HEK293 (cell line): ENCODE measurements around the gene HOXB4.

Source experiments
- CTCF ChIA-PET: fragments of 350-600 bp; formaldehyde crosslinking; extraction: SDS; loops from one replicate; lab custom pipeline; 2021; ENCODE audit warnings: antibody characterized with exemption; lab: Yijun Ruan, JAX
- POLR2A ChIA-PET: fragments of 300-600 bp; formaldehyde crosslinking; extraction: SDS; loops from one replicate; lab custom pipeline; 2020; ENCODE audit warnings: antibody characterized with exemption, inconsistent platforms; lab: Yijun Ruan, JAX
- H3K27ac ChIP-seq: fragments of 200-500 bp; sonication (Bioruptor generic); 2 replicates; pipeline ENCODE4 v1.5.1; 2014; ENCODE audit warnings: low read depth, low read length, control low read depth, inconsistent platforms; ENCODE audit errors: extremely low read depth
- H3K36me3 ChIP-seq, 2 experiments: fragments of 200-500 bp in 1 of 2; sonication (Bioruptor generic) in 1 of 2; 1 replicate in 1 of 2; 2 replicates in 1 of 2; pipeline ENCODE4 v1.5.1; 2014 to 2017; ENCODE audit warnings: inconsistent platforms in 2 of 2, low read length in 2 of 2; ENCODE audit not compliant: control insufficient read depth in 2 of 2, insufficient read depth in 1 of 2
- H3K4me1 ChIP-seq: fragments of 200-500 bp; sonication (Bioruptor generic); 2 replicates; pipeline ENCODE4 v1.5.1; 2014; ENCODE audit warnings: mild to moderate bottlenecking, low read length, inconsistent platforms; ENCODE audit not compliant: control insufficient read depth, insufficient read depth
- H3K4me3 ChIP-seq: 2 replicates; pipeline ENCODE4 v1.5.1; 2011; ENCODE audit warnings: low read depth, mild to moderate bottlenecking, control low read depth, low read length, moderate library complexity
- H3K9me3 ChIP-seq: fragments of 200-500 bp; sonication (Bioruptor generic); 2 replicates; pipeline ENCODE4 v1.5.1; 2014; ENCODE audit warnings: low read depth, low read length, inconsistent platforms; ENCODE audit not compliant: control insufficient read depth, insufficient read depth
- HOXC10 ChIP-seq: sonication (generic); formaldehyde crosslinking; IDR thresholded peaks from 2 replicates; pipeline ENCODE4 v1.8.1; 2023; ENCODE audit warnings: mild to moderate bottlenecking, missing genetic modification reagents
- SP7 ChIP-seq: fragments of 450-650 bp; formaldehyde crosslinking; IDR thresholded peaks from 2 replicates; pipeline ENCODE4 v1.5.1; 2016; ENCODE audit warnings: missing biosample characterization, missing genetic modification characterization
- ZBTB20 ChIP-seq: fragments of 450-650 bp; formaldehyde crosslinking; IDR thresholded peaks from 2 replicates; pipeline ENCODE4 v1.5.1; 2016; ENCODE audit warnings: missing biosample characterization, missing genetic modification characterization
- ZFP41 ChIP-seq: fragments of 450-650 bp; formaldehyde crosslinking; IDR thresholded peaks from 2 replicates; pipeline ENCODE4 v1.5.1; 2016; ENCODE audit warnings: missing biosample characterization, missing genetic modification characterization, borderline replicate concordance
- ZNF138 ChIP-seq: fragments of 450-650 bp; formaldehyde crosslinking; IDR thresholded peaks from 2 replicates; pipeline ENCODE4 v1.5.1; 2016; ENCODE audit warnings: missing biosample characterization, missing genetic modification characterization, borderline replicate concordance
- ZNF146 ChIP-seq: fragments of 450-650 bp; formaldehyde crosslinking; IDR thresholded peaks from 2 replicates; pipeline ENCODE4 v1.5.1; 2016; ENCODE audit warnings: missing biosample characterization, missing genetic modification characterization
- ZNF202 ChIP-seq: fragments of 450-650 bp; formaldehyde crosslinking; IDR thresholded peaks from 2 replicates; pipeline ENCODE4 v1.5.1; 2016; ENCODE audit warnings: missing biosample characterization, missing genetic modification characterization, borderline replicate concordance
- ZNF23 ChIP-seq: fragments of 450-650 bp; formaldehyde crosslinking; IDR thresholded peaks from 2 replicates; pipeline ENCODE4 v1.5.1; 2016; ENCODE audit warnings: missing biosample characterization, missing genetic modification characterization, borderline replicate concordance
- ZNF274 ChIP-seq, 2 experiments: fragments of 200-500 bp in 1 of 2; fragments of 450-650 bp in 1 of 2; sonication (Bioruptor generic) in 1 of 2; formaldehyde crosslinking in 1 of 2; IDR thresholded peaks; 2 replicates each; pipeline versions ENCODE4 v1.5.1 to v1.6.1; 2014 to 2016; ENCODE audit warnings: borderline replicate concordance in 1 of 2, inconsistent platforms in 1 of 2, low read length in 1 of 2, missing biosample characterization in 1 of 2, missing genetic modification characterization in 1 of 2
- ZNF37A ChIP-seq: fragments of 450-650 bp; IDR thresholded peaks from 2 replicates; pipeline ENCODE4 v1.5.1; 2018; ENCODE audit warnings: missing biosample characterization, missing genetic modification characterization
- ZNF426 ChIP-seq: fragments of 450-650 bp; formaldehyde crosslinking; IDR thresholded peaks from 2 replicates; pipeline ENCODE4 v1.5.1; 2017; ENCODE audit warnings: missing biosample characterization, missing genetic modification characterization, mild to moderate bottlenecking, inconsistent platforms, moderate library complexity
- ZNF501 ChIP-seq: fragments of 450-650 bp; formaldehyde crosslinking; IDR thresholded peaks from 2 replicates; pipeline ENCODE4 v1.5.1; 2016; ENCODE audit warnings: missing biosample characterization, missing genetic modification characterization
- ZNF623 ChIP-seq: fragments of 450-650 bp; formaldehyde crosslinking; IDR thresholded peaks from 2 replicates; pipeline ENCODE4 v1.5.1; 2016; ENCODE audit warnings: missing biosample characterization, missing genetic modification characterization
- ZNF837 ChIP-seq: fragments of 450-650 bp; formaldehyde crosslinking; IDR thresholded peaks from 2 replicates; pipeline ENCODE4 v1.5.1; 2016; ENCODE audit warnings: missing biosample characterization, missing genetic modification characterization
- TF ChIP-seq, protein P1 (sequence below): fragments of 450-650 bp; formaldehyde crosslinking; IDR thresholded peaks from 2 replicates; pipeline ENCODE4 v1.5.1; 2016; ENCODE audit warnings: missing biosample characterization, missing genetic modification characterization
- TF ChIP-seq, protein P2 (sequence below): fragments of 450-650 bp; formaldehyde crosslinking; IDR thresholded peaks from 2 replicates; pipeline ENCODE4 v1.5.1; 2016; ENCODE audit warnings: missing biosample characterization, missing genetic modification characterization, borderline replicate concordance
- TF ChIP-seq, protein P3 (sequence below): fragments of 450-650 bp; formaldehyde crosslinking; IDR thresholded peaks from 2 replicates; pipeline ENCODE4 v1.5.1; 2016; ENCODE audit warnings: missing biosample characterization, missing genetic modification characterization, low read depth
- TF ChIP-seq, protein P4 (sequence below): fragments of 450-650 bp; formaldehyde crosslinking; IDR thresholded peaks from 2 replicates; pipeline ENCODE4 v1.5.1; 2017; ENCODE audit warnings: missing biosample characterization, missing genetic modification characterization

HOXB4 gene

DNA sequence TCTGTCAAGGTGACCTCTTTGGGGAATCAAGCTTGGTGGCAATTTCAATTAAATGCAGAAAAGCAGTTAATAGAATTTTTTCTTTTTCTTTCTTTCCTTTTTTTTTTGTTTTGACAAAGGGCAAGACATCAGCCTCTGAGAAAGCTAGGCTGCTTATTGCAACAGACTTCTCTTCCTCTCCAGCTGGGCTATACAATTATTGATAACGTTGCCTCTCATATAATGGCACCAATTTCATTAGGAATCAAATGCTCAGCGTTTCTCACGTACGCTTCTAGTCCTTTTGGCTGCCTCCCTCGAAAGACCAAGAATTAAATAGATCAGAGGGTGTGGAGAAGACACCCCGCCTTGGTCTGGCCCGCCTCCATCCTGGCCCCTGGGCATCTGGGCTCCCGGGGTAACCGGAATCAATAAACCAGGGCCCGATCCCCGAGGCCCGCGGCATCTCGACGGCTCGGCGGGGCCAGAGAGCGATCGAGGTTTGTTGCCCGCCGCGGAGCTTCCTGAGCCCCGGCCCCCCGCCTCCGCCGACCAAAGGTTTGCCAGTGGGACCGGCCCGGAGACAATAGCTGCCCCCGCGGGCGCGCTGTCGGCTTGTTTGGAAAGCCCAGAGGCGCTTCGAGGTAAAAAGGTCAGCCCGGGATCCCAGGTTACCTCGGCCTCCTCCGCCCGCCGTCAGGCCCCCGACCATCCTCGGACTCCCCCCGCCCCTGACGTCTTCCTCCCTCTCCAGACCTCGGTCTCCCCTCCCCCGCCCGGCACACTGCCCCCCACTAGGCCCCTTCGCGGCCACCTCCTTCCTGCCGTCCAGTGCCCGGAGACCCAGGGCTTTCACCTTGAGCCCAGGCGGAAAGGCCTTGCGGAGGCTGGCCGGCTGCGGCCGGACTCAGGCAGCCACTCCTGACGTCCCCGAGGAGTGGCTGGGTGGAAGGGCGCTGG, 51.3 kb downstream of the HOXB4 start:
- TF ChIP-seq, protein P1, sequence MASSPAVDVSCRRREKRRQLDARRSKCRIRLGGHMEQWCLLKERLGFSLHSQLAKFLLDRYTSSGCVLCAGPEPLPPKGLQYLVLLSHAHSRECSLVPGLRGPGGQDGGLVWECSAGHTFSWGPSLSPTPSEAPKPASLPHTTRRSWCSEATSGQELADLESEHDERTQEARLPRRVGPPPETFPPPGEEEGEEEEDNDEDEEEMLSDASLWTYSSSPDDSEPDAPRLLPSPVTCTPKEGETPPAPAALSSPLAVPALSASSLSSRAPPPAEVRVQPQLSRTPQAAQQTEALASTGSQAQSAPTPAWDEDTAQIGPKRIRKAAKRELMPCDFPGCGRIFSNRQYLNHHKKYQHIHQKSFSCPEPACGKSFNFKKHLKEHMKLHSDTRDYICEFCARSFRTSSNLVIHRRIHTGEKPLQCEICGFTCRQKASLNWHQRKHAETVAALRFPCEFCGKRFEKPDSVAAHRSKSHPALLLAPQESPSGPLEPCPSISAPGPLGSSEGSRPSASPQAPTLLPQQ (tag by site-specific recombination) = no peak
- TF ChIP-seq ZNF202 (tag by site-specific recombination) = no peak
- TF ChIP-seq ZNF37A = no peak
- TF ChIP-seq, protein P2, sequence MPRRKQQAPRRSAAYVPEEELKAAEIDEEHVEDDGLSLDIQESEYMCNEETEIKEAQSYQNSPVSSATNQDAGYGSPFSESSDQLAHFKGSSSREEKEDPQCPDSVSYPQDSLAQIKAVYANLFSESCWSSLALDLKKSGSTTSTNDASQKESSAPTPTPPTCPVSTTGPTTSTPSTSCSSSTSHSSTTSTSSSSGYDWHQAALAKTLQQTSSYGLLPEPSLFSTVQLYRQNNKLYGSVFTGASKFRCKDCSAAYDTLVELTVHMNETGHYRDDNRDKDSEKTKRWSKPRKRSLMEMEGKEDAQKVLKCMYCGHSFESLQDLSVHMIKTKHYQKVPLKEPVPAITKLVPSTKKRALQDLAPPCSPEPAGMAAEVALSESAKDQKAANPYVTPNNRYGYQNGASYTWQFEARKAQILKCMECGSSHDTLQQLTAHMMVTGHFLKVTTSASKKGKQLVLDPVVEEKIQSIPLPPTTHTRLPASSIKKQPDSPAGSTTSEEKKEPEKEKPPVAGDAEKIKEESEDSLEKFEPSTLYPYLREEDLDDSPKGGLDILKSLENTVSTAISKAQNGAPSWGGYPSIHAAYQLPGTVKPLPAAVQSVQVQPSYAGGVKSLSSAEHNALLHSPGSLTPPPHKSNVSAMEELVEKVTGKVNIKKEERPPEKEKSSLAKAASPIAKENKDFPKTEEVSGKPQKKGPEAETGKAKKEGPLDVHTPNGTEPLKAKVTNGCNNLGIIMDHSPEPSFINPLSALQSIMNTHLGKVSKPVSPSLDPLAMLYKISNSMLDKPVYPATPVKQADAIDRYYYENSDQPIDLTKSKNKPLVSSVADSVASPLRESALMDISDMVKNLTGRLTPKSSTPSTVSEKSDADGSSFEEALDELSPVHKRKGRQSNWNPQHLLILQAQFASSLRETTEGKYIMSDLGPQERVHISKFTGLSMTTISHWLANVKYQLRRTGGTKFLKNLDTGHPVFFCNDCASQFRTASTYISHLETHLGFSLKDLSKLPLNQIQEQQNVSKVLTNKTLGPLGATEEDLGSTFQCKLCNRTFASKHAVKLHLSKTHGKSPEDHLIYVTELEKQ (tag by site-specific recombination) = no peak
- TF ChIP-seq ZBTB20 (tag by site-specific recombination) = no peak
- TF ChIP-seq ZNF138 (tag by site-specific recombination) = no peak
- no peak for TF ChIP-seq ZFP41 (tag by site-specific recombination)
- no peak for TF ChIP-seq ZNF623
- TF ChIP-seq, protein P3, sequence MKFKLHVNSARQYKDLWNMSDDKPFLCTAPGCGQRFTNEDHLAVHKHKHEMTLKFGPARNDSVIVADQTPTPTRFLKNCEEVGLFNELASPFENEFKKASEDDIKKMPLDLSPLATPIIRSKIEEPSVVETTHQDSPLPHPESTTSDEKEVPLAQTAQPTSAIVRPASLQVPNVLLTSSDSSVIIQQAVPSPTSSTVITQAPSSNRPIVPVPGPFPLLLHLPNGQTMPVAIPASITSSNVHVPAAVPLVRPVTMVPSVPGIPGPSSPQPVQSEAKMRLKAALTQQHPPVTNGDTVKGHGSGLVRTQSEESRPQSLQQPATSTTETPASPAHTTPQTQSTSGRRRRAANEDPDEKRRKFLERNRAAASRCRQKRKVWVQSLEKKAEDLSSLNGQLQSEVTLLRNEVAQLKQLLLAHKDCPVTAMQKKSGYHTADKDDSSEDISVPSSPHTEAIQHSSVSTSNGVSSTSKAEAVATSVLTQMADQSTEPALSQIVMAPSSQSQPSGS (tag by site-specific recombination) = no peak
- no peak for TF ChIP-seq ZNF501 (tag by site-specific recombination)
- TF ChIP-seq HOXC10 (CRISPR knock-in tag) = no peak
- no peak for TF ChIP-seq ZNF426 (tag by site-specific recombination)
- TF ChIP-seq ZNF837 (tag by site-specific recombination) = no peak
- TF ChIP-seq ZNF146 (tag by site-specific recombination) = no peak
- TF ChIP-seq SP7 (tag by site-specific recombination) = no peak
- TF ChIP-seq ZNF23 (tag by site-specific recombination) = no peak
- no peak for TF ChIP-seq ZNF274 (IDR thresholded peaks at IDR 0.05; ENCODE audit: low read length)
- TF ChIP-seq ZNF274 (tag by site-specific recombination; IDR thresholded peaks at IDR 0.05; ENCODE audit: borderline replicate concordance) = no peak
- TF ChIP-seq, protein P4, sequence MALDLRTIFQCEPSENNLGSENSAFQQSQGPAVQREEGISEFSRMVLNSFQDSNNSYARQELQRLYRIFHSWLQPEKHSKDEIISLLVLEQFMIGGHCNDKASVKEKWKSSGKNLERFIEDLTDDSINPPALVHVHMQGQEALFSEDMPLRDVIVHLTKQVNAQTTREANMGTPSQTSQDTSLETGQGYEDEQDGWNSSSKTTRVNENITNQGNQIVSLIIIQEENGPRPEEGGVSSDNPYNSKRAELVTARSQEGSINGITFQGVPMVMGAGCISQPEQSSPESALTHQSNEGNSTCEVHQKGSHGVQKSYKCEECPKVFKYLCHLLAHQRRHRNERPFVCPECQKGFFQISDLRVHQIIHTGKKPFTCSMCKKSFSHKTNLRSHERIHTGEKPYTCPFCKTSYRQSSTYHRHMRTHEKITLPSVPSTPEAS (tag by site-specific recombination) = no peak
- POLR2A ChIA-PET = interaction anchor here (0.7 kb wide), 1 partner anchor 14 kb away, joined by 3 read pairs; no protein-coding TSS in a partner anchor
- Histone ChIP-seq H3K27ac (no peak overlapping the region), H3K4me3 (no peak overlapping the region), H3K4me1 (peaks cover 8% of the 10 kb centered on the region), H3K36me3 (no peaks in the 10 kb centered on the region), H3K9me3 (no peaks in the 10 kb centered on the region)
- CTCF ChIA-PET = interaction anchor here (0.6 kb wide), 1 partner anchor 20 kb away, joined by 3 read pairs; no protein-coding TSS in a partner anchor
